DMS79 (cell line): ENCODE results near the gene CD79B.
"Not testable (repeated sequence)": the region's sequence is repeated elsewhere in the genome, so short reads cannot be mapped to it uniquely, and the experiment has no call there.

Experiments
- DNase-seq: peaks from one replicate; lab custom pipeline; 2025; lab: John Stamatoyannopoulos, UW

Gene CD79B

DNA sequence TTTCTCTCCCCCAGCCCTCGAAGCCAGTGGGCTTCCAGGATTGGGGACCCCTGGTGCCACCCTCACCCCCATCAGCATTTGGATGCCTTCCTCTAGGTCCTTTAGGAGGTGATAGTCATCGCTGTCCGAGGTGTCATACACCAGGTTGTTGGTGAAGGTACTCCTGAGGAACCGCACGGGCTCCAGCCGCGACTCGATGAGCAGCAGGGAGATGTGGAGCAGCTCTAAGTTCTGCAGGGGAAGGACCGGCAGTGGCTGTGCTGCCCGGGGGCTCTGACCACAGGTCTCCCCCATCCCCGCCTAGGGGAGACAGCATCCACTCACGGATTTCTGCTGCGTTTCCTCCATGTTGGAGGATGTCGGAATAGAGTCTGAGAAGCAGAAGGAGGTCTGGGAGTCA, 22.0 kb downstream of the CD79B start:
- DNase-seq = no peak

DNA sequence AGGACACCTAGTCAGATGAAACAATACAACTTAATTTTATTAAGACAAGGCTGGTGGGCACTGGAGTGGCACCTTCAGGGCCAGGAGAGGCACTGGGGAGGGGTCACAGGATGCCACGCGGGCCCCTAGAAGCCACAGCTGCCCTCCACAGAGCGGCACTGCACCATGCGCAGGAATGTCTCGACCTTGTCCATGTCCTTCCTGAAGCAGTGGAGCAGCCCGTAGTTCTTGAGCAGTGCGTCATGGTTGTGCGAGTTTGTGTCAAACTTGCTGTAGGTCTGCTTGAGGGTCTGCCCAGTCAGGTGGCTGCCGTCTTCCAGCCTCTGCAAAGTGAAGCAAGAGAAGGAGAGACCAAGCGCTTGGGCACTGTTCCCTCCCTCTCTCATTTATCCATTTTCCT, 22.5 kb downstream of the CD79B start:
- not testable (repeated sequence) for DNase-seq

DNA sequence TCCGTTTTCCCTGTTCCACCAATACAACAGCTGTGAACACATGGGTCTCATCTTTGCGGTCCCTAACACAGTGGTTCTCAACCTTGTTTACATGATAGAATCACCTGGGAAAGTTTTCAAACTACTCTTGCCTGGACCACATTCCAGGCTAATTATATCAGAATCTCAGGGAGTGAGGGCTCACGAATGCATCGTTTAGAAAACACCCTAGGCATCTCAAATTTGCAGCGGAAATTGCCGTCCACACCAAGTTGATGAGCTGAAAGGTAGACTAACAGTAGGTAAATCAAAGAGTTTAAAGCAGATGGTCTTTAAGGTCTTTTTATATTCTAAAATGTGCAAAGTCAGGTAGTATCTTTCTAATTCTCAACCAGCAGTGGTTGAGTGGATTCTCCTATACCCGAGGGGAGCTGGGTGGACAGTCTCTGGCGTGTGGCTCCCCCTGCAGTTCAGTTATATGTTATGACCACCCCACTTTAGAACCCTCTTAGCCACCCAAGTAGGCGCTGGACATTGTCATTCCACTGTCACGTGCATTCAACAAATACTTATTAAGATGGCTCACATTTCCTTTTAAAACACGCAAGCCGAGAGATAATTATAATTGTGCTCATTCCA, 24.9 kb downstream of the CD79B start:
- DNase-seq = not testable (repeated sequence)

DNA sequence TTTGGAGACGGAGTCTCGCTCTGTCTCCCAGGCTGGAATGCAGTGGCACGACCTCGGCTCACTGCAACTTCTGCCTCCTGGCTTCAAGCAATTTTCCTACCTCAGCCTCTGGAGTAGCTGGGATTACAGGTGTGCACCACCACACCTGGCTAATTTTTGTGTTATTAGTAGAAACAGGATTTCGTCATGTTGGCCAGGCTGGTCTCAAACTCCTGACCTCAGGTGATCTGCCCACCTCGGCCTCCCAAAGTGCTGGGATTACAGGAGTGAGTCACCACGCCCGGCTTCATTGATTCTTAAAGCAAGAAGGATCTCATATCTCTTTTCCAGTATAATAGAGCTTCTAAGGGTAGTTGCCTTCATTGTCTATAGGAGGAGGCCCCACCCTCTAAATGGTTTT, 27.3 kb downstream of the CD79B start:
- DNase-seq = not testable (repeated sequence)

DNA sequence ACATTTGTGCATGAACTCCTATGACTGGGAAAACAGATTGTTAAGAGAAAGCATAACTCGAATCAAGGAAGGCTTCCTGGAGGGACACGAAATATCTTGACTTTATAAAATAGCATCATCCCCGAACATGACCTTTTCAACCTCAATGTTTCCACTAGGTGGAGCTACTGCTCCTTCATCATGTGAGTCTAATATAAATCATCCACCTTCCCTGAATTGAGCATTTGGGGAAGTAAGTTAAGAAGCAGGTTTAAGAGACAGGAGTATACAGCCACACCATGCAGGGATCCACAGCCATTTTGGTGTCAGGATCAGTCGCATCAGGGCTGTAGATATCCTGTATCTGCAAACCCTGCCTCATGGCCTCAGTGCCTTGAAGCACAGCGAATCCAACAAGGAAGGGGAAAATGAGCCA, 28.3 kb downstream of the CD79B start:
- DNase-seq = not testable (repeated sequence)

DNA sequence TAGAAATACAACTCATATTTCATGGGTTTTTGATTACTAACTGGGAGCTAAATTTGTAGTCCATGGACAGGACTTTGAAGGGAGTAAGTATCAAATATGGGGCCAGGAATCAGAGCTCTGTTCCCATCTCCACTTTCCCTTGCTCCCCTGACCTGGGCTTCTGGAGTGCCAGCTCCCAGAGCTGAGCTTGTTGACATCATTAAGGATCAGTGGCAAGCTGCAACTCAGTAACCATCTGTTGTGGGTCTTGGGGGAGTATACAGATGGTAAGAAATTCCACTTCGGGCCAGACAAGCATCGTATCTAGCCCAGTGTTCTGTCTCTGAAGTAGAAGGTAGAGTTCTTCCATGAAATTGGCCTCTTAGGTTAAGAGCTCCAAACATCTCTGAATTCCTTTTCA, 30.2 kb downstream of the CD79B start:
- DNase-seq = not testable (repeated sequence)

DNA sequence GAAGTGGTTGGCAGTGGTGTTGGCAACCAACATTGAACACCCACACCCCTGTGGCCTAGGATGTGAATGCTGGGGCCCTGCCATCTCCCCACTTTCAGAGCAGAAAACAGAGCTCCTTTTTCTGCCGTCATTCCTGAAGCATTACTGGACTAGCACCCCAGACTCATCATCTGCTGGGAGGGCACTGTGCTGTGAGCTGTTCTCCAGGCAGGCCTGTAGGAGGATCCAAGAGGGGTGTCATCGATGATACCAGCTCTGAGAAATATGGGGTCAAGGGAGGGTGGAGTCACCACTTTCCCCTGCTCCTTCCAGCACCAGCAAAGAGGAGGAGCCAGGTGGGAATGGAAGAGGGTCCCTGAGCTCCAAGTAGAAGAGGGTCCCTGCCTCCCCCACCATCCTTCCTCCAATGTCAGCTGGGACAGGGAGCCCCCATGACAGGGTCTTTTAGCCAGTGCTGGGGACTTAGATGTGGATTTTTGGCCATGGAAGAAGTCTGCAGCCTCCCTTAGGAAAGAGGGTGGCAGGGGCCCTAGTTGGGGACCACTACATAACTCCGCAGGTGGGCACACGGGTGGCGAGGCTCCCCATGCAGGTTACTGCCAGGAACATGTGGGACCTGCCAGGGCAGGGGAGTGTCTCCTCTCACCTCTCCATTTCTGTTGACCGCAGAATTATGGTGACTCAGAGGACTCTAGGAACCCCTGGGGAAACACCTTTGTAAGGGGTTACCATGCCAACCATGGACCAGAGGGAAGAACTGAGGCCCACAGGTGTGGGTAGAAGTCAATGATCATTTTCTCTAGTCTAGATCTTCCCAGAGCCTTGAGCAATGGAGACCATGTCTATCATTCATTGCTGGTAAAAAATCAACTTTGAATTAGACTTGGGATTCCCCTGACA, 33.0 kb downstream of the CD79B start:
- not testable (repeated sequence) for DNase-seq

DNA sequence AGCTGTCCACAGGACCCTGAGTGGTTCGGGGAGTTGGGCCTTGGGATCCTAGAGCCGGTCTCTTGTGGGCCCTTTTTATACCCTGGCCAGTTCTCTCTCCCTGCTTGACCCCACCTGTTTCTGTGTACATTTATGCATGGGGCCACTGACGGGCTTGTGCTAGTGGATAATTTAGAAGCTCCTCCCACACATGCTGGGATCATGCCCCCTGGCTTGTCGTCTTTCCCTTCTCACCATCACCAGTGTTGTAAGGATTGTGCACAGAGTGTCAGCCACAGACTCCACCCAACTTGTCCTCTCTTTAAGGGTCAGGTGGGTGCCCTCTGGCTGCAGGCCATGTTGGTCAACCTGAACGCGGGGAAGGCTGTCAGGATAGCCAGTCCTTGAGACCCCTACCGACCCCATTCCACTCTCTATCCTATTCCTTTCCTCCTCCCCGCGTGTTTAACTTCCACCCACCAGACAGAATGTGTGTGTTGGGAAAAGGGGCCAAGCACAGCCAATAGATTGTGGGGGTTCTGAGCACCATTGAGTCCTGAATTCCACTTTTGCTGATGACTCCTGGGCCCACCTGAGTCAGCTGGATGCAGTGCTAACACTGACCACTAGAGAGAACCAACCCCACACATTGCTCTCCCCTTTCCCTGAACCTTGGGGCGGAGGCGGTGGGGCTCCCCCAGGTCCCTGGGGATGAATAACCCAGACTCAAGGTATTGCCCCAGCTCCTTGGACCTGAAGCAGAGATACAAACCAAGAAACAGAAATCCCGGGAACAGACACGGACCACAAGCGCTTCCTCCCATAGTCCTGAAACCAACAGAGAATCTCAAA, 35.4 kb downstream of the CD79B start, which contains the start of gene CSH1:
TSS of gene CSH1 (minus strand) at position 51 of the 831 bp plus-strand sequence. CDS start 63 bp downstream, outside the sequence.
- DNase-seq = not testable (repeated sequence)

DNA sequence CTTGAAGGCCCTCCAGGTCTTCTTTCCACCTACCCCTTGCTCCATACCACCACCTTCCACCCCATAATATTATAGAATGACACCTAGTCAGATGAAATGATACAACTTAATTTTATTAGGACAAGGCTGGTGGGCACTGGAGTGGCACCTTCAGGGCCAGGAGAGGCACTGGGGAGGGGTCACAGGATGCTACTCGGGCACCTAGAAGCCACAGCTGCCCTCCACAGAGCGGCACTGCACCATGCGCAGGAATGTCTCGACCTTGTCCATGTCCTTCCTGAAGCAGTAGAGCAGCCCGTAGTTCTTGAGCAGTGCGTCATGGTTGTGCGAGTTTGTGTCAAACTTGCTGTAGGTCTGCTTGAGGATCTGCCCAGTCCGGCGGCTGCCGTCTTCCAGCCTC, 37.3 kb downstream of the CD79B start:
- DNase-seq = not testable (repeated sequence)

DNA sequence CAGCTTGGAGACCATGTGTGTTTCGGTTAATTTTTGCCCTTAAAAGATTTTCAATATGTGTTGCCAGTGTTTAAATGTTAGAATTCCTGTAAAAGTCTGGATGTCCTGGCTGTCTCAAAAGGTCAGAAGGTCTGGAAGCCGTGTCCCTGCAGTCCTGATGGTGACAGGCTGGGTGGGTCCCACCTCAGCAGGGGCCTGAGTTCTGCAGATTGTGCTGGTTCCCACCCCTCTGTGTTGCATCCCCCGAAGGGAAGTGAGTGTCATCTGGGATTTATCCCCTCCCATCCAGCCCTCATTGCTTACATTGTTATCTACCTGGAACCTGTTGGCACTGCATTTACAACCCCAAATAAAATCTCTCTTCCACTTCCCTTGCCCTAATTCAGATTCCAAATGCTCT, 38.1 kb downstream of the CD79B start:
- DNase-seq = not testable (repeated sequence)

DNA sequence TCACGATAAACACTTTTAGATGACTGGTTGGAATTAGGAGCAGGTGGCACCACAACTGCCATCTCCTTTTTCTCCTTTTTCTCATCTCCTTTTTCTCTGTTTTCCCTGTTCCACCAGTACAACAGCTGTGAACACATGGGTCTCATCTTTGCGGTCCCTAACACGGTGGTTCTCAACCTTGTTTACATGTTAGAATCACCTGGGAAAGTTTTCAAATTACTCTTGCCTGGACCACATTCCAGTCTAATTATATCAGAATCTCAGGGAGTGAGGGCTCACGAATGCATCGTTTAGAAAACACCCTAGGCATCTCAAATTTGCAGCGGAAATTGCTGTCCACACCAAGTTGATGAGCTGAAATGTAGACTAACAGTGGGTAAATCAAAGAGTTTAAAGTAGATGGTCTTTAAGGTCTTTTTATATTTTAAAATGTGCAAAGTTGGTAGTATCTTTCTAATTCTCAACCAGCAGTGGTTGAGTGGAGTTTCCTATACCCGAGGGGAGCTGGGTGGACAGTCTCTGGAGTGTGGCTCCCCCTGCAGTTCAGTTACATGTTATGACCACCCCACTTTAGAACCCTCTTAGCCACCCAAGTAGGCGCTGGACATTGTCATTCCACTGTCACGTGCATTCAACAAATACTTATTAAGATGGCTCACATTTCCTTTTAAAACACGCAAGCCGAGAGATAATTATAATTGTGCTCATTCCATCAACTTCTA, 39.7 kb downstream of the CD79B start:
- DNase-seq = not testable (repeated sequence)

DNA sequence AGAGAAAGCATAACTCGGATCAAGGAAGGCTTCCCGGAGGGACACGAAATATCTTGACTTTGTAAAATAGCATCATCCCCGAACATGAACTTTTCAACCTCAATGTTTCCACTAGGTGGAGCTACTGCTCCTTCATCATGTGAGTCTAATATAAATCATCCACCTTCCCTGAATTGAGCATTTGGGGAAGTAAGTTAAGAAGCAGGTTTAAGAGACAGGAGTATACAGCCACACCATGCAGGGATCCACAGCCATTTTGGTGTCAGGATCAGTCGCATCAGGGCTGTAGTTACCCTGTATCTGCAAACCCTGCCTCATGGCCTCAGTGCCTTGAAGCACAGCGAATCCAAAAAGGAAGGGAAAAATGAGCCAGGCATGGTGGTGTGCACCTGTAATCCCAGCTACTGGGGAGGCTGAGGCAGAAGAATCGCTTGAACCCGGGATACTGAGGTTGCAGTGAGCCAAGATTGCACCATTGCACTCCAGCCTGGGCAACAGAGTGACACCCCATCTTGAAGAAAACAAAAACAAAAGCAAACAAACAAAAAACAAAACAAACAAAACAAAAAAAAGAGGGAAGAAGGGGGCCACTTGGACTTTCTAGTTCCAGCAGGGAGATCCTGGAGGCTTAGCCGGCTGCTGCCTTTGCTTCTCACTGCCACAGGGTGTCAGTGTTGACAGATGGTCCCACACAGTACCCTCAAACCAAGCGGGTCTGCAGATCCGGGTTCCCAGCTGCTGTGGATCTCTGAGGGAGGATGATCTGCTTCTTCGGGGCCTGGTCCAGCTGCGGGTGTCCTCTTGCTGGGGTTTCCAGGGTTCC, 42.9 kb downstream of the CD79B start:
- DNase-seq = not testable (repeated sequence)

DNA sequence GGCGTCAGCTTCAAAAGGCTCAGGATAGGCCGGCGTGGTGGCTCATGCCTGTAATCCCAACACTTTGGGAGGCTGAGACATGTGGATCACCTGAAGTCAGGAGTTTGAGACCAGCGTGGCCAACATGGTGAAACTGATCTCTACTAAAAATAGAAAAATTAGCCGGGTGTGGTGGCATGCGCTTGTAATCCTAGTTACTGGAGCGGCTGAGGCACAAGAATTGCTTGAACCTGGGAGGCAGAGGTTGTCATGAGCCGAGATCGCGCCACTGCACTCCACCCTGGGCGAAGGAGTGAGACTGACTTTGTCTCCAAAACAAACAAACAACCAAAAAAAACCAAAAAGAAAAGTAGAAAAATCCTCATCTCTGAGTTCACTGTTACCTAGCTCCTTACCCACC, 47.0 kb downstream of the CD79B start:
- DNase-seq = not testable (repeated sequence)

DNA sequence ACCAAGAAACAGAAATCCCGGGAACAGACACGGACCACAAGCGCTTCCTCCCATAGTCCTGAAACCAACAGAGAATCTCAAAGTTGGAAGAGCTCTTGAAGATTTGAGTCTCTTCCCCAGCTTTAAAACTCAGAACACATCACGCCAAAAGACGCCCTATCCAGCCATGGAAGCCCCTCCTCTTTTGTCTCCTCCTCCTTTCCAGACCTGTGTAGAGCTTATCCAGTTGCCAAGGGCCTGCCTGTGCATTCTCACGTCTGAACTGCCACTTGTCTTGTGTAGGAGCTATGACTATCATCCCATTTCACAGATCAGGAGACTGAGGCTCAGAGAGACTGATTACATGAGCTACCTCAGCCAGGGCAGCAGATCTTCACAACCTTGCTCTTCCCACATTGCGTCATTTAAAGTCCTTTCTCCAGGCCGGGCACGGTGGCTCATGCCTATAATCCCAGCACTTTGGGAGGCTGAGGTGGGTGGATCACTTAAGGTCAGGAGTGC, 49.5 kb downstream of the CD79B start:
- DNase-seq = not testable (repeated sequence)

DNA sequence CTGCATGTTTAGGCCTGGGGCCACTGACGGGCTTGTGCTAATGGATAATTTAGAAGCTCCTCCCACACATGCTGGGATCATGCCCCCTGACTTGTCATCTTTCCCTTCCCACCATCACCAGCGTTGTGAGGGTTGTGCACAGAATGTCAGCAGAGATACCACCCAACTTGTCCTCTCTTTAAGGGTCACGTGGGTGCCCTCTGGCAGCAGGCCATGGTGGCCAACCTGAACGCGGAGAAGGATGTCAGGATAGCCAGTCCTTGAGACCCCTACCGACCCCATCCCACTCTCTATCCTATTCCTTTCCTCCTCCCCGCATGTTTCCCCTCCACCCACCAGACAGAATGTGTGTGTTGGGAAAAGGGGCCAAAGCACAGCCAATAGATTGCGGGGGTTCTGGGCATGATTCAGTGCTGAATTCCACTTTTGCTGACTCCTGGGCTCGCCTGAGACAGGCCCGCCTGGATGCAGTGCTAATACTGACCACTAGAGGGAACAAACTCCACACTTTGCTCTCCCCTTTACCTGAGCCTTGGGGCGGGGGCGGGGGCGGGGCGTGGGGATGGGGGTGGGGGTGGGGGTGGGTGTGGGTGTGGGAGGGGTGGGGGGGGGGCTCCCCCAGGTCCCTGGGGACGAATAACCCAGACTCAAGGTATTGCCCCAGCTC, 50.1 kb downstream of the CD79B start, which contains the start of gene GH2:
TSS of gene GH2 (minus strand) at position 10 of the 667 bp plus-strand sequence. CDS start 143 bp downstream, outside the sequence.
- DNase-seq = no peak

DNA sequence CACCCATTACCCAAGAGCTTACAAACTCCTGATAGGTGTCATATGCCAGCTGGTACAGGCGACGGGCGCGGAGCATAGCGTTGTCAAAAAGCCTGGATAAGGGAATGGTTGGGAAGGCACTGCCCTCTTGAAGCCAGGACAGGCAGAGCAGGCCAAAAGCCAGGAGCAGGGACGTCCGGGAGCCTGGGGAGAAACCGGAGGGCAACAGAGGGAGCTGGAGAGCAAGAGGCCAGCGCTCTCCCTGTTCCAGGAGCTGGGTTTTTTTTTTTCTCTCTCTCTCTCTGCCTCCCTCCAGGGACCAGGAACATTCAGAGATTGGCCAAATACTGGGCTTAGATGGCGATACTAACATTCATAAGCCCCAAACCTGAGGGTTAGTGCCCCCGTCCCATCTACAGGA, 50.8 kb downstream of the CD79B start:
- DNase-seq = not testable (repeated sequence)

DNA sequence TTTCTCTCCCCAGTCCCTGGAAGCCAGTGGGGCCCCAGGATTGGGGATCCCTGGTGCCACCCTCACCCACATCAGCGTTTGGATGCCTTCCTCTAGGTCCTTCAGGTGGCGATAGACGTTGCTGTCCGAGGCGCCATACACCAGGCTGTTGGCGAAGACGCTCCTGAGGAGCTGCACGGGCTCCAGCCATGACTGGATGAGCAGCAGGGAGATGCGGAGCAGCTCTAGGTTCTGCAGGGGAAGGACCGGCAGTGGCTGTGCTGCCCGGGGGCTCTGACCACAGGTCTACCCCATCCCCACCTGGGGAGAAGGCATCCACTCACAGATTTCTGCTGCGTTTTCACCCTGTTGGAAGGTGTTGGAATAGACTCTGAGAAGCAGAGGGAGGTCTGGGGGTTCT, 51.4 kb downstream of the CD79B start:
- DNase-seq = no peak
